ENCODE data around the gene SIK1. TPM values are rescaled to one million over a fixed set of nuclear protein-coding genes. Genes with fewer than 3 reads are reported as not detected.
"Not testable (repeated sequence)": the region's sequence is repeated elsewhere in the genome, so short reads cannot be mapped to it uniquely, and the experiment has no call there.

SIK1 gene
- total RNA-seq, 1 donor from 2014 or later = 6.4 TPM

GRCh38 chr21:43439316-43440075 lies 12.6 kb upstream of the SIK1 start:
- not testable (repeated sequence) for DNase-seq (ENCODE audit: low read depth)

- not testable (repeated sequence) for DNase-seq (ENCODE audit: low read depth)
These were observed 9.3 kb upstream of the SIK1 start for GRCh38 chr21:43436272-43436671.

- not testable (repeated sequence) for DNase-seq (ENCODE audit: low read depth)
These were observed 6.6 kb upstream of the SIK1 start for GRCh38 chr21:43433340-43434136.

GRCh38 chr21:43430830-43431416 lies 4.0 kb upstream of the SIK1 start:
- not testable (repeated sequence) for DNase-seq (ENCODE audit: low read depth)

- DNase-seq (ENCODE audit: low read depth) = not testable (repeated sequence)
These were observed 2.0 kb upstream of the SIK1 start for GRCh38 chr21:43428964-43429363.

- DNase-seq (ENCODE audit: low read depth) = not testable (repeated sequence)
These were observed 270 bp upstream of the SIK1 start for GRCh38 chr21:43427242-43427559.

GRCh38 chr21:43426004-43426403 lies 927 bp downstream of the SIK1 start:
- DNase-seq (ENCODE audit: low read depth) = not testable (repeated sequence)

- not testable (repeated sequence) for DNase-seq (ENCODE audit: low read depth)
These were observed 7.5 kb downstream of the SIK1 start for GRCh38 chr21:43419475-43419874.

GRCh38 chr21:43414576-43414975 lies 12.4 kb downstream of the SIK1 start:
- DNase-seq (ENCODE audit: low read depth) = not testable (repeated sequence)

GRCh38 chr21:43412020-43412788 lies 14.7 kb downstream of the SIK1 start:
- not testable (repeated sequence) for DNase-seq (ENCODE audit: low read depth)

GRCh38 chr21:43410456-43411068 lies 16.4 kb downstream of the SIK1 start:
- DNase-seq (ENCODE audit: low read depth) = not testable (repeated sequence)

- DNase-seq (ENCODE audit: low read depth) = not testable (repeated sequence)
These were observed 19.8 kb downstream of the SIK1 start for GRCh38 chr21:43407139-43407538.

GRCh38 chr21:43404450-43404849 lies 22.5 kb downstream of the SIK1 start:
- DNase-seq (ENCODE audit: low read depth) = not testable (repeated sequence)

GRCh38 chr21:43403651-43404430 lies 23.1 kb downstream of the SIK1 start:
- DNase-seq (ENCODE audit: low read depth) = not testable (repeated sequence)

GRCh38 chr21:43401125-43401524 lies 25.8 kb downstream of the SIK1 start:
- not testable (repeated sequence) for DNase-seq (ENCODE audit: low read depth)

- not testable (repeated sequence) for DNase-seq (ENCODE audit: low read depth)
These were observed 27.3 kb downstream of the SIK1 start for GRCh38 chr21:43399595-43400015.

- DNase-seq (ENCODE audit: low read depth) = not testable (repeated sequence)
These were observed 27.8 kb downstream of the SIK1 start for GRCh38 chr21:43399136-43399535.

- DNase-seq (ENCODE audit: low read depth) = not testable (repeated sequence)
These were observed 28.4 kb downstream of the SIK1 start for GRCh38 chr21:43398533-43398932.

GRCh38 chr21:43398000-43398399 lies 28.9 kb downstream of the SIK1 start:
- DNase-seq (ENCODE audit: low read depth) = not testable (repeated sequence)

- not testable (repeated sequence) for DNase-seq (ENCODE audit: low read depth)
These were observed 29.5 kb downstream of the SIK1 start for GRCh38 chr21:43397439-43397808.

Measured in renal cortical epithelial cell (primary cell).